HL-60/S4 treated with phorbol 12-myristate 13-acetate at 8.2 ng/mL for 4 days and 3 days (cell line): Measurements from ENCODE around the gene BACH2.
"Not testable (repeated sequence)": the region's sequence is repeated elsewhere in the genome, so short reads cannot be mapped to it uniquely, and the experiment has no call there.

ENCODE experiments used
- in situ Hi-C: fragments of 300-500 bp; cut with MboI; formaldehyde crosslinking; loops from 2 replicates; pipeline ENCODE4 v1.15.0; 2022; ENCODE audit warnings: low sequenced_read_pairs

The BACH2 gene

GRCh38 chr6:90166155-90166924 is 130.3 kb downstream of the BACH2 start:
- in situ Hi-C loops = not testable (repeated sequence)

GRCh38 chr6:90162648-90163387 is 133.8 kb downstream of the BACH2 start:
- in situ Hi-C loops = no loop called here

- in situ Hi-C loops = no loop called here
Observed at GRCh38 chr6:90160013-90160412, 136.6 kb downstream of the BACH2 start.

- in situ Hi-C loops = no loop called here
Observed at GRCh38 chr6:90159452-90159851, 137.2 kb downstream of the BACH2 start.

- in situ Hi-C loops = no loop called here
Observed at GRCh38 chr6:90158936-90159335, 137.7 kb downstream of the BACH2 start.

GRCh38 chr6:90157441-90157840 is 139.2 kb downstream of the BACH2 start:
- in situ Hi-C loops = no loop called here

- in situ Hi-C loops = no loop called here
Observed at GRCh38 chr6:90156861-90157260, 139.8 kb downstream of the BACH2 start.

GRCh38 chr6:90154755-90155470 is 141.7 kb downstream of the BACH2 start:
- in situ Hi-C loops = no loop called here

- in situ Hi-C loops = no loop called here
Observed at GRCh38 chr6:90151576-90152422, 144.8 kb downstream of the BACH2 start.

- in situ Hi-C loops = no loop called here
Observed at GRCh38 chr6:90149280-90149679, 147.4 kb downstream of the BACH2 start.

- in situ Hi-C loops = no loop called here
Observed at GRCh38 chr6:90148867-90149266, 147.8 kb downstream of the BACH2 start.

GRCh38 chr6:90146921-90147649 is 149.6 kb downstream of the BACH2 start:
- in situ Hi-C loops = no loop called here

- in situ Hi-C loops = no loop called here
Observed at GRCh38 chr6:90146024-90146423, 150.6 kb downstream of the BACH2 start.

- in situ Hi-C loops = no loop called here
Observed at GRCh38 chr6:90144928-90145555, 151.6 kb downstream of the BACH2 start.

- in situ Hi-C loops = no loop called here
Observed at GRCh38 chr6:90144396-90144795, 152.2 kb downstream of the BACH2 start.

- in situ Hi-C loops = no loop called here
Observed at GRCh38 chr6:90140683-90141082, 156.0 kb downstream of the BACH2 start.

- in situ Hi-C loops = no loop called here
Observed at GRCh38 chr6:90139272-90139817, 157.3 kb downstream of the BACH2 start.

- in situ Hi-C loops = no loop called here
Observed at GRCh38 chr6:90136837-90137568, 159.6 kb downstream of the BACH2 start.

- in situ Hi-C loops = no loop called here
Observed at GRCh38 chr6:90136176-90136575, 160.5 kb downstream of the BACH2 start.
